IMR-90 (cell line): ENCODE data around the gene GSTP1. TPM values are rescaled to one million over a fixed set of nuclear protein-coding genes. Genes with fewer than 3 reads are reported as not detected.
"Not testable (repeated sequence)": the region's sequence is repeated elsewhere in the genome, so short reads cannot be mapped to it uniquely, and the experiment has no call there.

ENCODE experiments used
- ATAC-seq: fragments of 200-7000 bp; cut with Tn5 transposase; 2 replicates; pipeline ENCODE4 v1.9.1; 2020; ENCODE audit warnings: low read depth, mild to moderate bottlenecking, moderate library complexity
- BruUV-seq: library from RNA; stranded (reverse); fragments of 400-500 nt; replicated peaks from 2 replicates; lab custom pipeline; 2021; lab: Mats Ljungman, UMichigan
- CTCF ChIA-PET: fragments of 300-600 bp; formaldehyde crosslinking; extraction: SDS; loops from one replicate; lab custom pipeline; 2021; ENCODE audit warnings: antibody characterized with exemption; lab: Yijun Ruan, JAX
- POLR2A ChIA-PET: fragments of 300-600 bp; sonication (Branson Sonifier 250); formaldehyde crosslinking; loops from one replicate; lab custom pipeline; 2022; ENCODE audit warnings: antibody characterized with exemption; ENCODE audit not compliant: unreplicated experiment; lab: Charles Lee
- DNase-seq: peaks from one replicate; pipeline ENCODE4 v3.0.0; 2013
- H2AFZ ChIP-seq: replicated peaks from 2 replicates; pipeline ENCODE3; 2013; ENCODE audit warnings: low read length, mild to moderate bottlenecking; ENCODE audit not compliant: poor library complexity
- H2AK5ac ChIP-seq: 2 replicates; pipeline ENCODE4 v1.6.1; 2013; ENCODE audit warnings: low read depth, low read length, inconsistent platforms
- H2AK9ac ChIP-seq: replicated peaks from 2 replicates; pipeline ENCODE3; 2013; ENCODE audit warnings: mild to moderate bottlenecking, low read depth, low read length, moderate library complexity; ENCODE audit not compliant: poor library complexity
- H2BK120ac ChIP-seq: 2 replicates; pipeline ENCODE4 v1.6.1; 2013; ENCODE audit warnings: low read depth, low read length, inconsistent platforms
- H2BK15ac ChIP-seq: 3 replicates; pipeline ENCODE4 v1.6.1; 2013; ENCODE audit warnings: low read depth, low read length, inconsistent platforms
- H2BK20ac ChIP-seq: 2 replicates; pipeline ENCODE4 v1.6.1; 2013; ENCODE audit warnings: low read depth, mild to moderate bottlenecking, inconsistent platforms, low read length, moderate library complexity
- H2BK5ac ChIP-seq: 2 replicates; pipeline ENCODE4 v1.6.1; 2013; ENCODE audit warnings: mild to moderate bottlenecking, low read depth, low read length, inconsistent platforms; ENCODE audit not compliant: poor library complexity, severe bottlenecking
- H3K14ac ChIP-seq: replicated peaks from 2 replicates; pipeline ENCODE4 v1.6.1; 2013; ENCODE audit warnings: low read depth, low read length, inconsistent platforms
- H3K18ac ChIP-seq: 2 replicates; pipeline ENCODE4 v1.6.1; 2013; ENCODE audit warnings: low read depth, low read length, control low read depth
- H3K23ac ChIP-seq: 2 replicates; pipeline ENCODE4 v1.6.1; 2013; ENCODE audit warnings: low read depth, low read length, inconsistent platforms
- H3K27ac ChIP-seq: 2 replicates; pipeline ENCODE4 v1.5.1; 2013; ENCODE audit warnings: mild to moderate bottlenecking, control low read depth, low read length; ENCODE audit not compliant: insufficient read depth
- H3K27me3 ChIP-seq: 2 replicates; pipeline ENCODE4 v1.6.1; 2013; ENCODE audit warnings: low read length; ENCODE audit not compliant: control insufficient read depth, insufficient read depth
- H3K36me3 ChIP-seq: 2 replicates; pipeline ENCODE4 v1.6.1; 2013; ENCODE audit warnings: low read length, mixed read lengths; ENCODE audit not compliant: control insufficient read depth, insufficient read depth
- H3K4ac ChIP-seq: 2 replicates; pipeline ENCODE4 v1.6.1; 2013; ENCODE audit warnings: low read depth, low read length, inconsistent platforms
- H3K4me1 ChIP-seq: 2 replicates; pipeline ENCODE4 v1.6.1; 2013; ENCODE audit warnings: low read length, mixed read lengths; ENCODE audit not compliant: control insufficient read depth, insufficient read depth
- H3K4me2 ChIP-seq: 2 replicates; pipeline ENCODE4 v1.6.1; 2013; ENCODE audit warnings: low read depth, mild to moderate bottlenecking, control low read depth, low read length, moderate library complexity
- H3K4me3 ChIP-seq: 2 replicates; pipeline ENCODE4 v1.5.1; 2013; ENCODE audit warnings: low read depth, mild to moderate bottlenecking, control low read depth, low read length, moderate library complexity; ENCODE audit not compliant: insufficient read depth
- H3K56ac ChIP-seq: 2 replicates; pipeline ENCODE4 v1.6.1; 2013; ENCODE audit warnings: low read length, inconsistent platforms; ENCODE audit not compliant: insufficient read depth; ENCODE audit errors: extremely low read depth
- H3K79me1 ChIP-seq, 2 experiments: 2 replicates each; pipeline ENCODE4 v1.6.1; 2013; ENCODE audit warnings: low read length in 2 of 2, inconsistent platforms in 1 of 2, low read depth in 1 of 2
- H3K9ac ChIP-seq: 2 replicates; pipeline ENCODE4 v1.6.1; 2013; ENCODE audit warnings: low read depth, low read length, control low read depth
- H3K9me1 ChIP-seq: 2 replicates; pipeline ENCODE4 v1.6.1; 2013; ENCODE audit warnings: low read length, inconsistent platforms; ENCODE audit not compliant: insufficient read depth
- H3K9me3 ChIP-seq: 2 replicates; pipeline ENCODE4 v1.6.1; 2013; ENCODE audit warnings: low read length; ENCODE audit not compliant: control insufficient read depth, insufficient read depth
- H4K20me1 ChIP-seq: 2 replicates; pipeline ENCODE4 v1.6.1; 2013; ENCODE audit warnings: low read length, inconsistent platforms; ENCODE audit not compliant: insufficient read depth
- H4K5ac ChIP-seq: 2 replicates; pipeline ENCODE4 v1.6.1; 2013; ENCODE audit warnings: mild to moderate bottlenecking, low read depth, low read length, control low read depth
- H4K8ac ChIP-seq, 2 experiments: 2 replicates each; pipeline ENCODE4 v1.6.1; 2013; ENCODE audit warnings: low read depth in 2 of 2, low read length in 2 of 2, control low read depth in 1 of 2, inconsistent platforms in 1 of 2
- H4K91ac ChIP-seq: 2 replicates; pipeline ENCODE4 v1.6.1; 2013; ENCODE audit warnings: low read depth, low read length, inconsistent platforms; ENCODE audit not compliant: insufficient read depth
- WGBS, 2 experiments: methylation state at CpG; one replicate each; pipeline versions ENCODE4 v1.1.5 to v1.1.7; 2013; ENCODE audit warnings: missing lambda C conversion rate in 2 of 2; ENCODE audit not compliant: insufficient read length in 1 of 2; ENCODE audit errors: extremely low coverage in 2 of 2; 5-methylcytosine and 5-hydroxymethylcytosine counted together
- dilution Hi-C: fragments of 300-500 bp; cut with HindIII; formaldehyde crosslinking; loops from one replicate; pipeline ENCODE4 v1.14.3; 2018; ENCODE audit warnings: low sequenced_read_pairs; ENCODE audit not compliant: unreplicated experiment
- in situ Hi-C: fragments of 300-500 bp; cut with MboI; formaldehyde crosslinking; loops from 3 replicates; pipeline ENCODE4 v1.14.3; 2019; ENCODE audit warnings: low sequenced_read_pairs, inconsistent platforms, mixed read lengths
- intact Hi-C: fragments of 100-400 bp; cut with micrococcal nuclease; formaldehyde crosslinking; loops from 2 replicates; pipeline ENCODE4 v1.10.0; 2022
- polyA plus RNA-seq, 3 experiments: library from polyadenylated mRNA; depleted of rRNA; stranded (reverse); fragments of >200 nt; gene quantifications; 2 replicates each; pipeline ENCODE4 v1.2.3, GENCODE V29; 2012; ENCODE audit warnings: low replicate concordance in 1 of 3
- total RNA-seq: library from RNA; depleted of rRNA; stranded (reverse); fragments of >200 nt; gene quantifications from 2 replicates; pipeline ENCODE4 v1.2.3, GENCODE V29; 2012

The GSTP1 gene
- total and polyA plus RNA-seq, 2 of the 4 experiments (the other 2 are of a cell fraction), result 947 to 1,539 TPM

- CTCF ChIA-PET, dilution Hi-C loops, H3K4me3 ChIP-seq, DNase-seq, intact Hi-C loops, H3K27ac ChIP-seq, H2BK120ac ChIP-seq, H4K20me1 ChIP-seq, H3K4me2 ChIP-seq, H3K14ac ChIP-seq, ATAC-seq, H3K9me1 ChIP-seq, H3K36me3 ChIP-seq, H3K9ac ChIP-seq, H2BK15ac ChIP-seq, H2AFZ ChIP-seq, H2BK5ac ChIP-seq, H3K4me1 ChIP-seq, H3K79me1 ChIP-seq, H2AK9ac ChIP-seq, H3K56ac ChIP-seq, BruUV-seq, H3K18ac ChIP-seq, H4K5ac ChIP-seq, H2AK5ac ChIP-seq, H3K23ac ChIP-seq, H4K8ac ChIP-seq, POLR2A ChIA-PET, H3K9me3 ChIP-seq, H3K4ac ChIP-seq, in situ Hi-C loops, H2BK20ac ChIP-seq, H4K91ac ChIP-seq: not testable (repeated sequence)
- WGBS, 2 experiments, result 100% methylated on average over 3 of the region's 26 CpGs; no CpG with 5 or more reads in 1 of the 2 experiments
- H3K27me3 ChIP-seq, result peaks cover 26% of the 10 kb centered on the region
Measured at GRCh38 chr11:67597963-67598362, 14.4 kb downstream of the GSTP1 start.
